Effector memory CD4-positive, alpha-beta T cell (primary cell): Measurements from ENCODE around the gene UBASH3B.

Experiments
- DNase-seq, 3 donors: peaks; one replicate each; pipeline ENCODE4 v3.0.0-alpha.2; 2020
- H3K27ac ChIP-seq: 2 replicates; pipeline ENCODE4 v1.7.0; 2013; ENCODE audit warnings: mild to moderate bottlenecking, low read length, moderate library complexity; ENCODE audit not compliant: insufficient read depth, poor library complexity, severe bottlenecking
- H3K27me3 ChIP-seq: replicated peaks from 2 replicates; pipeline ENCODE4 v1.7.0; 2013; ENCODE audit warnings: mild to moderate bottlenecking, low read length; ENCODE audit not compliant: insufficient read depth, control insufficient read depth, poor library complexity, severe bottlenecking
- H3K36me3 ChIP-seq: 2 replicates; pipeline ENCODE4 v1.7.0; 2013; ENCODE audit warnings: mild to moderate bottlenecking, low read length, moderate library complexity; ENCODE audit not compliant: control insufficient read depth, insufficient read depth
- H3K4me1 ChIP-seq: 2 replicates; pipeline ENCODE4 v1.7.0; 2013; ENCODE audit warnings: low read length, mild to moderate bottlenecking; ENCODE audit not compliant: control insufficient read depth, insufficient read depth, poor library complexity, severe bottlenecking
- H3K4me3 ChIP-seq: 2 replicates; pipeline ENCODE4 v1.7.0; 2013; ENCODE audit warnings: low read length, low read depth, mild to moderate bottlenecking; ENCODE audit not compliant: insufficient read depth, poor library complexity, severe bottlenecking
- H3K9me3 ChIP-seq: 2 replicates; pipeline ENCODE4 v1.7.0; 2013; ENCODE audit warnings: mild to moderate bottlenecking, low read length, moderate library complexity; ENCODE audit not compliant: control insufficient read depth

UBASH3B gene

GRCh38 chr11:122785031-122785541 is 129.6 kb downstream of the UBASH3B start:
- no peak for DNase-seq
- Histone ChIP-seq H3K4me1 (no peaks in the 10 kb centered on the region), H3K36me3 (peaks cover 28% of the 10 kb centered on the region)

DNA sequence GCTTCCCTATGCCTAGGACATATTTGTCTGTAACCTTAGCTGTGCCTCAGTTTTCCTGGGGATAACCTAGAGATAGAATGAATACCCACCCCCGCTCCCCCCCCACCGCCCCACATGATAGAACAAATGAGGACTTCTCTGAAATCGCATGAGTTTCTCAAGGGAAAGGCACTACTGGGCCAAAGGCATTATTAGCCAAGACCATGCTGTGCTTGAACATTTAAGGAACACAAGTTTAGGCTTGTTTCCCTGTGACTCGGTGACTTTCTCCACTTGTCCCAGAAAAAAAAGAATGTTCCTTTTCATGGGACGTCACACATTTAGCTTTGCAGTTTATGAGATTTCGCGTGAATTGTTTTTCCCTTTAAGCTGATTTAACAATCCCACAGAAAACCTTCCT is 131.4 kb downstream of the UBASH3B start:
- Histone ChIP-seq H3K4me3 (no peak overlapping the region), H3K4me1 (no peaks in the 10 kb centered on the region), H3K27me3 (no peaks in the 10 kb centered on the region), H3K27ac (no peak overlapping the region), H3K9me3 (no peaks in the 10 kb centered on the region), H3K36me3 (peaks cover 31% of the 10 kb centered on the region)
- DNase-seq, result no peak

More at GRCh38 chr11:122785031-122785541, 129.6 kb downstream of the UBASH3B start:
- Histone ChIP-seq H3K9me3 (no peaks in the 10 kb centered on the region), H3K27ac (no peak overlapping the region), H3K27me3 (no peaks in the 10 kb centered on the region), H3K4me3 (no peak overlapping the region)

DNA sequence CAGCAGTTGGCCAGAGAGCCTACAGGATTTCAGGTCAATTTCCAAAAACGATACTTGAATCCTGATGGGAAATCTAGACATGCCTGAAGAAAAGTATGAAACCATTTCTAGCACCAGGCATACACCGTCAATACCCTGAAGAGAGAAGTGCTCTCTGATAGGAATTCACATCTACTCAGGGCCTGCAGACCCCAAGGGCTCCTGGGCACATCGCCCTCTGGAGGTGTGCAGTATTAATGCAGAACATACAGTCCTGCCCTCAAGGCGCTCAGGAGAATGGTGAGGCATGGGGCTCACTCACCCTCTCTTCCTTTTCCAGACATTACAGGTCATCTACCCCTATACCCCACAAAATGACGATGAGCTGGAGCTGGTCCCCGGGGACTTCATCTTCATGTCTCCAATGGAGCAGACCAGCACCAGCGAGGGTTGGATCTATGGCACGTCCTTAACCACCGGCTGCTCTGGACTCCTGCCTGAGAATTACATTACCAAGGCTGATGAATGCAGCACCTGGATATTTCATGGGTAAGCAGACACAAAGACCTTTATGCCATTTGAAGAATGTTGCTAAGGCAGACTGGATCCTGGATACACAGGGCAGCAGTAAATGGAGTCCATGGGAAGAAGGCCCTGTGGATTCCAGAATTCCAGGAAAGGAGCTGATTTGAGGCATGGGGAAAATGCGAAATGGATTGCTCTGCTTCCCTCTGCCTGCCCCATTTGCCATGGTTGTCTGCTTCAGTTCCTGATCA is 133.4 kb downstream of the UBASH3B start:
- Histone ChIP-seq H3K4me3 (no peak overlapping the region), H3K4me1 (no peaks in the 10 kb centered on the region), H3K36me3 (peaks cover 25% of the 10 kb centered on the region)

GRCh38 chr11:122789907-122790306 is 134.4 kb downstream of the UBASH3B start:
- DNase-seq, result no peak
- peaks cover 24% of the 10 kb centered on the region for H3K36me3 ChIP-seq
- no peaks in the 10 kb centered on the region for H3K4me1 ChIP-seq

More for the DNA sequence above, 133.4 kb downstream of the UBASH3B start:
- no peak overlapping the region for H3K27ac ChIP-seq
- H3K27me3 ChIP-seq, result no peaks in the 10 kb centered on the region
- no peaks in the 10 kb centered on the region for H3K9me3 ChIP-seq
- DNase-seq, result no peak

DNA sequence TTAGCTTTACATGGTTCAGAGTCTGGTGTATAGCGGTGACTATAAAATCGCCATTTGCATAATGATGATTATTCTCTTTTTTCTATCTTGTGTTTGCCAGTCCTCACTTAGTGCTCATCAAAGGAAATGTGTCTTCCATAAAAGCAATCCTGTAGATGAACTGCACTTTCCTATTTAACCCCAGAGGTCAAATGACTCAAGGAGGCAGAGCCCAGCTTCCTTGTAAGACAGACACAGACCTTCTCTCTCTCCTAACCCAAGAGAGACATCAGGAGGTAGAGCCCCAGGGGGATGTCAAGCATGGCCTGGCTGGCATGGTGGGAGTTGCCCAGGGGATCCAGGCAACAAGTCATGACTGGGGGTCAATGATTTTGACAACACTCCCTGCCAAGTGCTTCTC is 135.9 kb downstream of the UBASH3B start:
- Histone ChIP-seq H3K27me3 (no peaks in the 10 kb centered on the region), H3K36me3 (peaks cover 26% of the 10 kb centered on the region), H3K9me3 (no peaks in the 10 kb centered on the region), H3K4me3 (no peak overlapping the region), H3K27ac (no peak overlapping the region), H3K4me1 (no peaks in the 10 kb centered on the region)
- DNase-seq, result no peak

More at GRCh38 chr11:122789907-122790306, 134.4 kb downstream of the UBASH3B start:
- no peak overlapping the region for H3K27ac ChIP-seq
- H3K27me3 ChIP-seq, result no peaks in the 10 kb centered on the region
- H3K9me3 ChIP-seq, result no peaks in the 10 kb centered on the region
- no peak overlapping the region for H3K4me3 ChIP-seq

- Histone ChIP-seq H3K9me3 (no peaks in the 10 kb centered on the region), H3K27ac (no peak overlapping the region), H3K4me3 (no peak overlapping the region), H3K27me3 (no peaks in the 10 kb centered on the region), H3K4me1 (no peaks in the 10 kb centered on the region), H3K36me3 (peaks cover 30% of the 10 kb centered on the region)
- DNase-seq, result no peak
Observed at GRCh38 chr11:122791836-122792235, 136.3 kb downstream of the UBASH3B start.

DNA sequence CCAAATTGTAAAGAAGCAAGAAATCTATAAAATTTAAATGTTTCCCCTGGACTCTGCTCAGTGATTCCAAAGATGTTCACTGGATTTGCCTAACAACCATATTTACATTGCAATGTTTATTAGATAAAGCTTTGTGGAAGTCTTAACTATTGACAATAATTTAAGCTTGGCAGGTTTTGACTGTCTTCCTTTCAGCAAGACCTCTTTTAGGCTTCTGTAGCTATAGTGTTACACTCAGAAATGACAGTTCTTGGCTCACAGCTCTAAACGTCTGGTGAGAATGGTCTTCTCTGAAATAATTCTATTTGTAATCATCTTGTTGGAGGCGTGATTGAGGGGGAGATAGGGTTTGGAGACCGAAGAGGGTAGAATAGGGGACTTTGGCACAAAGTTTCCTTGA is 138.0 kb downstream of the UBASH3B start:
- peaks cover 41% of the 10 kb centered on the region for H3K36me3 ChIP-seq
- H3K4me3 ChIP-seq, result no peak overlapping the region
- H3K27me3 ChIP-seq, result no peaks in the 10 kb centered on the region

GRCh38 chr11:122795307-122795706 is 139.8 kb downstream of the UBASH3B start:
- no peak overlapping the region for H3K27ac ChIP-seq
- peaks cover 42% of the 10 kb centered on the region for H3K36me3 ChIP-seq
- H3K9me3 ChIP-seq, result no peaks in the 10 kb centered on the region
- DNase-seq, result no peak
- no peaks in the 10 kb centered on the region for H3K27me3 ChIP-seq
- no peak overlapping the region for H3K4me3 ChIP-seq
- no peaks in the 10 kb centered on the region for H3K4me1 ChIP-seq

More for the DNA sequence above, 138.0 kb downstream of the UBASH3B start:
- H3K4me1 ChIP-seq, result no peaks in the 10 kb centered on the region
- H3K9me3 ChIP-seq, result no peaks in the 10 kb centered on the region
- no peak overlapping the region for H3K27ac ChIP-seq
- no peak for DNase-seq

DNA sequence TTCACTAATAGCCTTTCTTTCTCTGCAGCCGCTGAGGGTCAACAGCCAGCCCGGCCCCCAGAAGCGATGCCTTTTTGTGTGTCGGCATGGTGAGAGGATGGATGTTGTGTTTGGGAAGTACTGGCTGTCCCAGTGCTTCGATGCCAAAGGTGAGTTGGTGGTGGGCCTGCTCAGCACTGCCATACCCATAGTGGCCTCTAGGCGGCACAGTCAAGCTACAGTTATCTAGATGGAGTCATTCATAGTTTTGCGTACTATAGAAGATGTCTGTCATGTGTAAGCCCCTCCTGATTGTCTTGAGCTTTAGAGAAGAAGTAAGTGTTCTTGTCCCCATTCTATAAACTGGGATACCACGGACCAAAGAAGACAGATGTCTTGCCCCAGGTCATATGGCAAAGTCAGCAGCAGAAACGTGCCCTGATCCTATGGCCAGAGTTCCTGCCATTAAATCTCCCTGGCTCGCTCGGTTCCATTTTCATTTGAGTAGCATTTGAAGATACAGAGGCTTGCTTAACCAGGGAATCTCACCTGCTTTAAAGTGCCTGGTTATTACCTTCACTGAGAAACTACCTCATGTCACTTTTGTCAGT is 140.7 kb downstream of the UBASH3B start:
- H3K36me3 ChIP-seq, result peaks cover 45% of the 10 kb centered on the region
- peak; percentile 10 to 24 (median 14) for DNase-seq
- H3K27me3 ChIP-seq, result no peaks in the 10 kb centered on the region
- H3K27ac ChIP-seq, result no peak overlapping the region
- H3K4me3 ChIP-seq, result no peak overlapping the region
- H3K4me1 ChIP-seq, result no peaks in the 10 kb centered on the region
- H3K9me3 ChIP-seq, result no peaks in the 10 kb centered on the region

DNA sequence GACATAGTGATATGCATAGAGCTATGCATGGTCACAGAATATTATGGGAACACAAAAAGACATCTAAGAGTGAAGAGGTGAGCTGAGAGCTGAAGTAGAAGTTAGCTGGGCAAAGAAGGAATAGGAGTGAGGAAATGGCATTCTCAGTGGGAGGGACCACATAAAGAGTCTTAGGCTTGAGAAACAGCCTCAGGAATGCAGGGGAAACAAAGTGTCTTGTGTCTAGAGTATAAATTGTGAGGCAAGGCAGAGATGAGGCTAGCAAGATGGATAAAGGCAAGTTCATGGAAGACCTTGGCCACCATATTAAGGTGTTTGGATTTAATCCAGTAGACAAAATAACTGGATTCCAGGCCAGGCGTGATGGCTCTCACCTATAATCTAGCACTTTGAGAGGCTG is 142.1 kb downstream of the UBASH3B start:
- H3K36me3 ChIP-seq, result peaks cover 54% of the 10 kb centered on the region
- H3K9me3 ChIP-seq, result no peaks in the 10 kb centered on the region
- H3K4me3 ChIP-seq, result no peak overlapping the region
- DNase-seq, result no peak
- no peaks in the 10 kb centered on the region for H3K27me3 ChIP-seq
- H3K27ac ChIP-seq, result no peak overlapping the region
- no peaks in the 10 kb centered on the region for H3K4me1 ChIP-seq
